Activated T-cell treated with anti-CD3 and anti-CD28 coated beads for 4 hours (primary cell): ENCODE measurements around the gene TUBB6.

Experiments
- DNase-seq: peaks from one replicate; pipeline ENCODE4 v3.0.0-alpha.2; 2020

The TUBB6 gene

GRCh38 chr18:12345491-12346239, 37.6 kb downstream of the TUBB6 start:
- DNase-seq: no peak

DNA sequence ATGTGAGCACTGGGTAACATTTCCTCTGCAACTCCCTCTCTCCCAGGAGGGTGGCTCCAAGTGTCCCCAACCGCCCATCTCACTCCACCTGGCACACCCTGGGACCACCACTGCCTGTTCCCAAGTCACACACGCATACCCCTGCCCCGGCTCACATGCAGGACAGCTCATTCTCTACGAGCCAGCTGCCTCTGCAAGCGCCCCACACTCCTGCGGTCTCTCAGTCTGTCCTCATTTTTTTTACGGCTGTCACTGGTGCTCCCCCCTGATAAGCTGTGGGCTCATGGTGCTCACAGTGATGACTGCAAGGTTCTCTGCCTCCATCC, 38.2 kb downstream of the TUBB6 start:
- DNase-seq: no peak

- DNase-seq: no peak
Measured at GRCh38 chr18:12347895-12348294, 39.9 kb downstream of the TUBB6 start.

DNA sequence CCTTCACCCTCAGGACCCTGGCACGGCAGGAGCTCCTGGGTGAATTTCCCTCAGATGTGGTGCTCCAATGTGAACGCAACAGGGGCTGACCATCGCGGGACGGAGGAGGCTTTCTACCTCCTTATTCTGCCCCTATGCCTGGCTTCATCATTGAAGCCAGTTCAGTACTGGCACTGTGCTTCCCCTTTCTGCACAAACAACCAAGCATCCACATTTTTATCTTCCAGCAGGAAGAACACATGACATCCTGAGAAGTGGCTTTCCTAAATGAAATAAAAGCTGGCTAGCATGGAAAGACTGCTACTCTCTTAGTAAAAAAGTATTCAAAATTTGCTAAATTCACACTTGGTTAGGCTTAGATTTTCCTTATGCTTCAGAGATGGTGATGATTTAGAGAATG, 44.1 kb downstream of the TUBB6 start:
- no peak for DNase-seq

DNA sequence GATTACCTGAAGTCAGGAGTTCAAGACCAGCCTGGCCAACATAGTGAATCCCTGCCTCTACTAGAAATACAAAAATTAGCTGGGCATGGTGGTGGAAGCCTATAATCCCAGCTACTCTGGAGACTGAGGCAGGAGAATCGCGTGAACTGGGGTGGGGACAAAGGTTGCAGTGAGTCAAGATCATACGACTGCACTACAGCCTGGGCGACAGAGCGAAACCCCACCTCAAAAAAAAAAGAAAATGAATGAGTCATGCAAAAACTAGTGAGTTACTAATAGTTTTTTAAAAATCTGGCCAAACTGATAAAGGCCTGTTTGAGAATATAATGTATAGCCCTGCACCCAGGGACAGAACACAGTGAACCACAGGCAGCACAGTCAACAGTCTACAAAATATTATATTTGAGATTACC, 51.5 kb downstream of the TUBB6 start:
- no peak for DNase-seq

GRCh38 chr18:12361770-12362378, 53.8 kb downstream of the TUBB6 start:
- no peak for DNase-seq

- no peak for DNase-seq
Measured at GRCh38 chr18:12362473-12363174, 54.6 kb downstream of the TUBB6 start.

DNA sequence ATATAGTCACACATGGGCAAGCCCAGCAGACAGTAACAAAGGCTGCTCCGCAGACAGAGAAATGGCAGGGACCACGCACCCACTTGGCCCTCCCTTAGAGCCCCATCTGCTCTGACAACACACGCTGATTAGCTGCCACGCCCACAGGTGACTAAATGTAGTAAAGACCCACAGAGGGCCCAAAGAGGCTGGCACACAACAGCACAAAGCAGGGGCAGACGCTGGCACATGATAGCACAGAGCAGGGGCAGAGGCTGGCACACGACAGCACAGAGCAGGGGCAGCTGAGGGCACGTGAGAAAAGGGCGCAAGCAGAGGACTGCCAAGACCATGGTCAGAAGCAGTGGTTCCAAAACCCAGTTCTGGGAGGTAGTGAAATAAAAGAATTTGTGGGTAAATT, 58.3 kb downstream of the TUBB6 start:
- DNase-seq: no peak

GRCh38 chr18:12366784-12367183, 58.7 kb downstream of the TUBB6 start:
- no peak for DNase-seq

DNA sequence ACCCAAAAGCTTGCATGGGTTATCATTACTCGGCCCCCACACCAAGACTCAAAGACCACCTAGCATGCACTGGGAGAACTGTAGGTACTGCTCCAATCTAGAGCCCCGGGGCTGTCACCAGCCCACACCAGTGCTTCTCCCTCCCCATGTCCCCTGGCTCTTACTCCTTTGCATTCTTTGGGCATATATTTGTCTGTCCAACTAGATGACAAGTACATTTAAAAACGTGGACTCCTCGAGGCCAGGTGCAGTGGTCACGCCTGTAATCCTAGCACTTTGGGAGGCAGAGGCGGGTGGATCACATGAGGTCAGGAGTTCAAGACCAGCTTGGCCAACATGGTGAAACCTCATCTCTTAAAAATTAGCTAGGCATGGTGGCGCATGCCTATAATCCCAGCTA, 61.2 kb downstream of the TUBB6 start:
- no peak for DNase-seq

- DNase-seq: no peak
Measured at GRCh38 chr18:12371590-12371989, 63.5 kb downstream of the TUBB6 start.

- no peak for DNase-seq
Measured at GRCh38 chr18:12372406-12372805, 64.4 kb downstream of the TUBB6 start.

- no peak for DNase-seq
Measured at GRCh38 chr18:12373116-12373770, 65.2 kb downstream of the TUBB6 start.

GRCh38 chr18:12373771-12374116, 65.7 kb downstream of the TUBB6 start:
- no peak for DNase-seq

GRCh38 chr18:12374401-12374800, 66.4 kb downstream of the TUBB6 start:
- DNase-seq: no peak
